Measurements from ENCODE around the gene RFPL2.
"Not testable (repeated sequence)": the region's sequence is repeated elsewhere in the genome, so short reads cannot be mapped to it uniquely, and the experiment has no call there.

Gene RFPL2

GRCh38 chr22:32202161-32202538, 2.7 kb downstream of the RFPL2 start:
- DNase-seq (ENCODE audit: low read depth) = no peak
- no peak overlapping the region for H3K4me3 ChIP-seq (ENCODE audit: low read length)

DNA sequence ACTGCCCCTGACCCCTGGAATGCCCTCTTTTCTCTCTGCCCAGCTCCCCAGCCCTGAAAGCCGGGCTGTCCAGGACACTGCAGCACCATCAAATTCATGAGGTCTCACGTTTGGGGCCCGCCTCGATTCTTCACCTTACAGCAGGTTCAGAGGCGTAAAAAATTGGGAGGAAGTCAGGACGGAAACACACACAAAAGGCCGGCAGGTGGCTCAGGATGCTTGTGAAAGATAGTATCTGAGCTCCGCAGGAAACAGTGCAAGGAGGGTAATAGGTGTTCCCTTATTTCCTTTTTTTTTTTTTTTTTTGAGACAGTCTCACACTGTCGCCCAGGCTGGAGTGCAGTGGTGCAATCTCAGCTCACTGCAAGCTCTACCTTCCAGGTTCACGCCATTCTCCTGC, 4.1 kb downstream of the RFPL2 start:
- no peak for TF ChIP-seq CTCF (conservative IDR thresholded peaks at IDR 0.05; ENCODE audit: low read depth, low read length)
- DNase-seq (ENCODE audit: low read depth) = no peak
- no peak overlapping the region for H3K4me3 ChIP-seq (ENCODE audit: low read length)

More at GRCh38 chr22:32202161-32202538, 2.7 kb downstream of the RFPL2 start:
- TF ChIP-seq CTCF (conservative IDR thresholded peaks at IDR 0.05; ENCODE audit: low read depth, low read length) = no peak

DNA sequence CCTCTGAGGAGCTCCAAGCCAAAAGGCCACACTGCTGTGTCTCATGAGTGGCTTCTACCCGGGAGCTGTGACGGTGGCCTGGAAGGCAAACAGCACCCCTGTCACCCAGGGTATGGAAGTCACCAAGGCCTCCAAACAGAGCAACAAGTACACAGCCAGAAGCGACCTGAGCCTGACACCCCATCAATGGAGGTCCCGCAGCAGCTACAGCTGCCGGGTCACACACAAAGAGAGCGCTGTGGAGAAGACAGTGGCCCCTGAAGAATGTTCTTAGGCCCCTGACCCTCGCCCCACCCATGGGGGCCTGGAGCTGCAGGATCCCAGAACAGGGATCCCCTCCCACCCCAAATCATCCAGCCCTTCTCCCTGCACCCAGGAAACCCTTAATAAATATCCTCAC, 4.9 kb downstream of the RFPL2 start:
- DNase-seq (ENCODE audit: low read depth) = no peak
- no peak overlapping the region for H3K4me3 ChIP-seq (ENCODE audit: low read length)
- no peak for TF ChIP-seq CTCF (conservative IDR thresholded peaks at IDR 0.05; ENCODE audit: low read depth, low read length)

GRCh38 chr22:32199341-32199740, 5.5 kb downstream of the RFPL2 start:
- no peak overlapping the region for H3K4me3 ChIP-seq (ENCODE audit: low read length)
- no peak for TF ChIP-seq CTCF (conservative IDR thresholded peaks at IDR 0.05; ENCODE audit: low read depth, low read length)
- DNase-seq (ENCODE audit: low read depth) = no peak

- H3K4me3 ChIP-seq (ENCODE audit: low read length) = not testable (repeated sequence)
Observed at GRCh38 chr22:32197553-32198226, 7.2 kb downstream of the RFPL2 start.

DNA sequence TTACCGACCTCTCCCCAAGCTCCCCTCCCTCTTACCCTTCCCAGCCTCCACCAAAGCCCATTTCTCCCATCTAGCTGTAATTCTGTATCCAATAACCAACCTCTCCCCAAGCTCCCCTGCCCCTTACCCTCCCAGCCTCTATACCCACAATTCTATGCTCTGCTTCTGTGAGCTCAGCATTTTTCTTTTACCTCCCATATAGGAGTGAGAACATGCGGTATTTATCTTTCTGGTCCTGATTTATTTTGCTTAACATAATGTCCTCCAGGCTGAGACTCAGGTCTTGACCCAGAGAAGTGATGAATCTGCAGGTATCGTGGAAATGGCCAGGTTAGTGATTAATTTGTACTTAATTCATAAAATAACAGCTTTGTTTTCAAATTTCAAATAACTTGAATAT, 9.0 kb downstream of the RFPL2 start:
- DNase-seq (ENCODE audit: low read depth); H3K4me3 ChIP-seq (ENCODE audit: low read length): not testable (repeated sequence)

More at GRCh38 chr22:32197553-32198226, 7.2 kb downstream of the RFPL2 start:
- DNase-seq (ENCODE audit: low read depth) = not testable (repeated sequence)

GRCh38 chr22:32193346-32193745, 11.5 kb downstream of the RFPL2 start:
- H3K4me3 ChIP-seq (ENCODE audit: low read length) = not testable (repeated sequence)

DNA sequence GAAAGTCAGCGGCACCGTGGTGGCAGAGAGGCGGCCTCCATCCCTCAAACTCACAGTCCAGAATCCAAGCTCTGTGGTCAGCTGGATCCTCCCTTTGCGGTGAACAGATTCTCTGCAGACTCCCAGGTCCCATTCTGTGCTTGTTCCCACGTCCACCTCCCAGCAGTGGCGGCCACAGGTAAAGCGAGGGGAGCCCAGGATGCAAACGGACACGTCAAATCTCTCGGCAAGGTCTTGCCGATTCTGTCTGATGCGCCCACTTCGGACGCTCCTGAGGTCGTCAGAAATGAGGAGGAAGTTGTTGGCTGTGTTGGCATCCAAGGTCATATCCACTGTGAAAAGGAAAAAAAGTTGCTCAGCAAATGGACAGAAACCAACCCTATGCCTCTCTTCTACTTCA, 13.9 kb downstream of the RFPL2 start:
- H3K4me3 ChIP-seq (ENCODE audit: low read length); DNase-seq (ENCODE audit: low read depth): not testable (repeated sequence)

More at GRCh38 chr22:32193346-32193745, 11.5 kb downstream of the RFPL2 start:
- DNase-seq (ENCODE audit: low read depth) = not testable (repeated sequence)

- no peak for TF ChIP-seq CTCF (conservative IDR thresholded peaks at IDR 0.05; ENCODE audit: low read depth, low read length)
- no peak overlapping the region for H3K4me3 ChIP-seq (ENCODE audit: low read length)
Observed at GRCh38 chr22:32185821-32186220, 19.1 kb downstream of the RFPL2 start.

More at GRCh38 chr22:32185821-32186220, 19.1 kb downstream of the RFPL2 start:
- no peak for DNase-seq (ENCODE audit: low read depth)
